TTC549 (cell line): ENCODE measurements around the gene TRAPPC11.
"Not testable (repeated sequence)": the region's sequence is repeated elsewhere in the genome, so short reads cannot be mapped to it uniquely, and the experiment has no call there.

Experiments used
- FAIRE-seq: peaks from 2 replicates; lab custom pipeline; 2012; peaks lifted over from hg19 to GRCh38; lab: Jason Lieb, UNC

Gene TRAPPC11

GRCh38 chr4:183659029-183659871 is at the start of gene TRAPPC11, which contains the start of gene RWDD4:
TRAPPC11 (plus strand) TSS chr4:183659293; CDS start chr4:183663868, 4,575 bp downstream.
RWDD4 (minus strand) TSS chr4:183659185; CDS start chr4:183658952, 233 bp downstream.
- no peak for FAIRE-seq

GRCh38 chr4:183610033-183610432 is 49.1 kb upstream of the TRAPPC11 start:
- no peak for FAIRE-seq

- no peak for FAIRE-seq
These were observed 48.5 kb upstream of the TRAPPC11 start for GRCh38 chr4:183610613-183611012.

- FAIRE-seq, result no peak
These were observed 47.8 kb upstream of the TRAPPC11 start for GRCh38 chr4:183611210-183611830.

GRCh38 chr4:183612329-183613250 is 46.5 kb upstream of the TRAPPC11 start:
- FAIRE-seq, result no peak

GRCh38 chr4:183617075-183617474 is 42.0 kb upstream of the TRAPPC11 start:
- no peak for FAIRE-seq

- no peak for FAIRE-seq
These were observed 40.4 kb upstream of the TRAPPC11 start for GRCh38 chr4:183618681-183619080.

GRCh38 chr4:183620421-183620820 is 38.7 kb upstream of the TRAPPC11 start:
- no peak for FAIRE-seq

GRCh38 chr4:183621875-183622274 is 37.2 kb upstream of the TRAPPC11 start:
- FAIRE-seq, result no peak

- FAIRE-seq, result no peak
These were observed 34.5 kb upstream of the TRAPPC11 start for GRCh38 chr4:183624548-183624947.

GRCh38 chr4:183626168-183626567 is 32.9 kb upstream of the TRAPPC11 start:
- FAIRE-seq, result no peak

- FAIRE-seq, result not testable (repeated sequence)
These were observed 31.8 kb upstream of the TRAPPC11 start for GRCh38 chr4:183627286-183627685.

GRCh38 chr4:183627979-183628588 is 31.0 kb upstream of the TRAPPC11 start:
- FAIRE-seq, result no peak

- no peak for FAIRE-seq
These were observed 27.4 kb upstream of the TRAPPC11 start for GRCh38 chr4:183631577-183632198.

- no peak for FAIRE-seq
These were observed 26.4 kb upstream of the TRAPPC11 start for GRCh38 chr4:183632689-183633088.

- FAIRE-seq, result no peak
These were observed 25.4 kb upstream of the TRAPPC11 start for GRCh38 chr4:183633476-183634400.

- FAIRE-seq, result no peak
These were observed 23.8 kb upstream of the TRAPPC11 start for GRCh38 chr4:183635321-183635720.

- no peak for FAIRE-seq
These were observed 23.4 kb upstream of the TRAPPC11 start for GRCh38 chr4:183635741-183636140.

GRCh38 chr4:183636503-183636902 is 22.6 kb upstream of the TRAPPC11 start:
- no peak for FAIRE-seq

- FAIRE-seq, result no peak
These were observed 22.2 kb upstream of the TRAPPC11 start for GRCh38 chr4:183636923-183637322.
